Muscle layer of colon (tissue), 2 donors: ENCODE results near the gene RBM22.
"Not testable (repeated sequence)": the region's sequence is repeated elsewhere in the genome, so short reads cannot be mapped to it uniquely, and the experiment has no call there.

Experiments
- H3K27ac ChIP-seq: one replicate; pipeline ENCODE4 v1.7.0; 2013; ENCODE audit warnings: low read depth, mild to moderate bottlenecking, low read length, moderate library complexity
- H3K27me3 ChIP-seq, 2 donors: one replicate each; pipeline ENCODE4 v1.7.0; 2013; ENCODE audit warnings: low read length in 2 of 2, mild to moderate bottlenecking in 2 of 2; ENCODE audit not compliant: insufficient read depth in 2 of 2, control insufficient read depth in 1 of 2
- H3K36me3 ChIP-seq: one replicate; pipeline ENCODE4 v1.7.0; 2013; ENCODE audit warnings: mild to moderate bottlenecking, low read length; ENCODE audit not compliant: insufficient read depth
- H3K4me1 ChIP-seq: one replicate; pipeline ENCODE4 v1.7.0; 2013; ENCODE audit warnings: mild to moderate bottlenecking, low read length; ENCODE audit not compliant: insufficient read depth
- H3K4me3 ChIP-seq, 2 donors: one replicate each; pipeline ENCODE4 v1.7.0; 2013; ENCODE audit warnings: low read length in 2 of 2, low read depth in 1 of 2, mild to moderate bottlenecking in 1 of 2, moderate library complexity in 1 of 2
- H3K9ac ChIP-seq: one replicate; pipeline ENCODE4 v1.7.0; 2013; ENCODE audit warnings: low read length
- H3K9me3 ChIP-seq: one replicate; pipeline ENCODE4 v1.7.0; 2013; ENCODE audit warnings: mild to moderate bottlenecking, low read length
- donor health status: abdominal sarcoma.
- donor health status: Adenocarcinoma of cecum.

The RBM22 gene

GRCh38 chr5:150700594-150701377, at the start of gene RBM22:
TSS of gene RBM22 (minus strand) at chr5:150701062. CDS start at chr5:150700985, 77 bp downstream.
- H3K27ac ChIP-seq = peak within 1 kb of the TSS; percentile 98
- H3K27me3 ChIP-seq = no peaks in the 10 kb centered on the region
- peaks cover 13% of the 10 kb centered on the region for H3K4me1 ChIP-seq
- peak within 1 kb of the TSS; percentile 51 for H3K9ac ChIP-seq
- peak within 1 kb of the TSS; percentile 65 to 78 for H3K4me3 ChIP-seq
- no peaks in the 10 kb centered on the region for H3K9me3 ChIP-seq
- peaks cover 28% of the 10 kb centered on the region for H3K36me3 ChIP-seq

DNA sequence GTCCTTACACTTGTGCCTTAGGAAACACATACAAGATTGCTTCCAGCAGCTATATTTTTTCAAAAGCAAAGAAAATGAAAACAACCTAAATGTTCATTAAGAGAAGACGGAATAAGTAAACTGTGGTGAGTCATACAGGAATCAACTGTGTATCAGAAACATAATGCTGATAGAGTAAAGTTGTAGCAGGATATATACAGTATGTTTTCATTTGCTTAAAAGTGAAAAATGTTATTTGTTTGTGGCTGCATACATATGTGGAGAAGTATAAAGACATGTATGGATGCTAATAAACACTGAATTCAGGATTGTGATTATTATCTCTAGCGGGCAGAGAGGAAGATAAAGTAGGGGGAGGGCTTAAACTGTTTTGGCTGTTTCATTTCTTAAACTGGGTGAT, 49.6 kb upstream of the RBM22 start:
- no peak overlapping the region for H3K9ac ChIP-seq
- no peak overlapping the region for H3K4me3 ChIP-seq
- H3K27me3 ChIP-seq = no peaks in the 10 kb centered on the region
- H3K4me1 ChIP-seq = peaks cover 26% of the 10 kb centered on the region
- peaks cover 47% of the 10 kb centered on the region for H3K36me3 ChIP-seq
- no peak overlapping the region for H3K27ac ChIP-seq
- no peaks in the 10 kb centered on the region for H3K9me3 ChIP-seq

DNA sequence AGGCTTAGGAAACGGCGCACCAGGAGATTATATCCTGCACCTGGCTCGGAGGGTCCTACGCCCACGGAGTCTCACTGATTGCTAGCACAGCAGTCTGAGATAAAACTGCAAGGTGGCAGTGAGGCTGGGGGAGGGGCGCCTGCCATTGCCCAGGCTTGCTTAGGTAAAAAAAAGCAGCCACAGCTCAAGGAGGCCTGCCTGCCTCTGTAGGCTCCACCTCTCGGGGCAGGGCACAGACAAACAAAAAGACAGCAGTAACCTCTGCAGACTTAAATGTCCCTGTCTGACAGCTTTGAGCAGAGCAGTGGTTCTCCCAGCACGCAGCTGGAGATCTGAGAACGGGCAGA, 42.3 kb upstream of the RBM22 start:
- H3K4me1 ChIP-seq, H3K27me3 ChIP-seq, H3K27ac ChIP-seq, H3K9ac ChIP-seq, H3K36me3 ChIP-seq, H3K4me3 ChIP-seq, H3K9me3 ChIP-seq: not testable (repeated sequence)

DNA sequence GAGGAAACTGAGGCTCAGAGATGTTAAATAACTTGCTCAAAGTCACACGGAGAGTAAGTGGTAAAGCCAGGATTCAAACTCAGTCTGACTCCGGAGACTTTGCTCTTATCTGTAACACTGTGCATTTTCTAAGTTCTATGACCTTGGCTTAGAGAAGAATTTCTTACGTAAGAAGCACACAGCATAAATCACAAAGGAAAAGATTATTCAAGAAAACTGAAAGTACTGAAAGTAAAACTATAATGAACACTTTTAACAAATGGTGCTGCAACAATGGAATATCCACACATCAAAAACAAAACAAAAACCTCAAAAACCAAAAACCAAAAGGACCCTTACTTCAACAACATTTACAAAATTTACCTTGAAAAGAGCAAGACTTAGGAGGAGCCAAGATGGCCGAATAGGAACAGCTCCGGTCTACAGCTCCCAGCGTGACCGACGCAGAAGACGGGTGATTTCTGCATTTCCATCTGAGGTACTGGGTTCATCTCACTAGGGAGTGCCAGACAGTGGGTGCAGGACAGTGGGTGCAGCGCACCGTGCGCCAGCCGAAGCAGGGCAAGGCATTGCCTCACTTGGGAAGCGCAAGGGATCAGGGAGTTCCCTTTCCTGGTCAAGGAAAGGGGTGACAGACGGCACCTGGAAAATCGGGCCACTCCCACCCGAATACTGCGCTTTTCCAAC, 41.7 kb upstream of the RBM22 start:
- H3K27me3 ChIP-seq, H3K4me3 ChIP-seq, H3K4me1 ChIP-seq, H3K9ac ChIP-seq, H3K9me3 ChIP-seq, H3K36me3 ChIP-seq, H3K27ac ChIP-seq: not testable (repeated sequence)

DNA sequence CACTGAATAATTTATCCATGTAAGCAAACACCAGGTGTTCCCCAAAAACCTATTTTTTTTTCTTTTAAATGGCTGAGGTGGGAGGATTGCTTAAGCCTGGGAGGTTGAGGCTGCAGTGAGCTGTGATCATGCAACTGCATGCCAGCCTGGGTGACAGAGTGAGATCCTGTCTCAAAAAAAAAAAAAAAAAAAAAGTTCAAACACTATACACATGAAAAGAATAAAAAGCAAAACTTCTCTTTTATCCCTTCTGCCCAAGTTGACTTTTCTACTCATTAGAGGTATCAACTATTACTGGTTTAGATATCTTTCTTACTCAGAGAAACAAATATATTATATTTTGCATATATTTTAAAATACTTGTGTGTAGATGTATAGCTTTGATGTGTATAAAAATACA, 40.1 kb upstream of the RBM22 start:
- Histone ChIP-seq H3K27me3 (no peaks in the 10 kb centered on the region), H3K9me3 (no peaks in the 10 kb centered on the region), H3K9ac (no peak overlapping the region), H3K4me3 (no peak overlapping the region), H3K27ac (no peak overlapping the region), H3K36me3 (peaks cover 3% of the 10 kb centered on the region), H3K4me1 (peaks cover 6% of the 10 kb centered on the region)

GRCh38 chr5:150738862-150739261, 38.0 kb upstream of the RBM22 start:
- H3K36me3 ChIP-seq = peaks cover 9% of the 10 kb centered on the region

DNA sequence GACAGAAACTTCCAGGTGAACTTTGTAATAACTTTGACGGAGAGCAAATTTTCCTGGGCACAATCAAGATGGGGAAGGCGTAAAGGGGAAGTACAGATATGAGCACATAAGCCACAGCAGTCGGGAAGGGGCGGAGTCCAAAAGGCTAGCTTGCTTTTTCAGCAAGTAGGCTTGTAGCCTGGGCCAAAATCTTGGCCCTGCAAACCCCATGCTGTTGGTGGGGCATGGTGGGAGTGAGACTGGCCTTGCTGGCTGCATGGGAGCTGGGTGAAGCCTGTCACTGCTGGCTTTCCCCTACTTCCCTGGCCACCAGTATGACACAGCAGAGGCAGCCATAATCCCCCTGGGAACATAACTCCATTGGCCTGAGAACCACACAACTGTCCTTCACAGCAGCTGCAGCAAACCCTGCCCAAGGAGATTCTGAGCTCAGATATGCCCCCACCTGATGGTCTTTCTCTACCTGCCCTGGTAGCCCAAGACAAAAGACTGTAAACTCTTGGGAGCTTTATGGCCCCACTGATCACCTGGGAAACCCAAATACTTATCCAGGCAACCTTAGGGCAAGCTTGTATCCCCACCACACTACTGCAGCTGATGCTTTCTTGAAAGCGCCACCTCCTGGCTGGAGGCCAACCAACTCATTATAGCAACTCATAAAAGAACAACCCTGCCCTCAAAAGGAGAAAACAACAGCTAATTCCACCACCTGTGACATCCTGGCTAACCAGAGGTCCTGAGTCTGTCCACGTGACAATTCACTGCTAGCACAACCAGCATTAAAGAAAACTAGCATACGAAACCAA, 33.9 kb upstream of the RBM22 start:
- Histone ChIP-seq H3K27me3 (no peaks in the 10 kb centered on the region), H3K9ac (no peak overlapping the region), H3K9me3 (no peaks in the 10 kb centered on the region), H3K4me1 (peaks cover 6% of the 10 kb centered on the region), H3K36me3 (peaks cover 37% of the 10 kb centered on the region), H3K4me3 (no peak overlapping the region), H3K27ac (no peak overlapping the region)

More at GRCh38 chr5:150738862-150739261, 38.0 kb upstream of the RBM22 start:
- Histone ChIP-seq H3K4me3 (no peak overlapping the region), H3K27ac (no peak overlapping the region), H3K9me3 (no peaks in the 10 kb centered on the region), H3K4me1 (peaks cover 6% of the 10 kb centered on the region), H3K9ac (no peak overlapping the region), H3K27me3 (no peaks in the 10 kb centered on the region)

DNA sequence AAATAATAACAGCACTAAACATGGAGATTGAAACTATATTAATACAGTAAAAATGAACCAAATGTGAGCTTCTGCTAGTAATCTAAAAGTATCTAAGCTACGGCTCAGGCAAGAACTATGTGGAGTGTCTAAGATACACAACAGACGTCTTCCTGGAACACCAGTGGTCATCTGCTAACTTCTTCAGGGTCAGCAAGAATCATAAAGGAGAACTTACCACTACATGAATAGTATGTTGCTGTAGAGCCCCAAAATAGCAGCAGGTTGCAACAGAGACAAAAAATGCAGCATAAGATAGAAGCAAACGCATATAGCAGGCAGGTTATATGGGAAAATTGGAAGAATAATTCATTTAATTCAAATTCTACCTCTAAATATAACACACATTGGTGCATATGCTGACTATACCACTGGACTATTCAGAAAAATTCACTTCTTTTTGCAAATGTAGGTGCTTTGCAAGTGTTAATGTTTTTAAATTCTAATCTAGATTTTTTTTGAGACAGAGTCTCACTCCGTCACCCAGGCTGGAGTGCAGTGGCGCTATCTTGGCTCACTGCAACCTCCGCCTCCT, 30.9 kb upstream of the RBM22 start:
- no peaks in the 10 kb centered on the region for H3K9me3 ChIP-seq
- peaks cover 48% of the 10 kb centered on the region for H3K36me3 ChIP-seq
- no peak overlapping the region for H3K4me3 ChIP-seq
- no peak overlapping the region for H3K27ac ChIP-seq
- H3K9ac ChIP-seq = no peak overlapping the region
- no peaks in the 10 kb centered on the region for H3K4me1 ChIP-seq
- H3K27me3 ChIP-seq = no peaks in the 10 kb centered on the region

DNA sequence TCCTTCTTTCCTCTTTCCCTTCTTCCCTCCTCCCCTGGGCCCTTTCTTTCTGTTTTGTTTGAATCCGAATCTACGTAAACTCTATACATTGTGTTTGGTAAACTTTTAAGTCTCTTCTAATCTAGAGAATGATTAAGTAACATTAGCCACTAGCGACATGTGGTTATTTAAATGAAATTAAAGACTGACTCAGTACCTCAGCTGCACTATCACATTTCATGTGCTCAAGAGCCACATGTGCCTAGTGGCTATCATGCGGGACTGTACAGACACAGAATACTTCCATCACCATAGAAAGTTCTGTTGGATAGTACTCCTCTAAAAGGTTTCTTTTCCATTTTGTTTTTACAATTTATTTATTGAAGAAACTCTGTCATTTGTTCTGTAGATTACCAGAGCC, 29.0 kb upstream of the RBM22 start:
- Histone ChIP-seq H3K9me3 (no peaks in the 10 kb centered on the region), H3K27me3 (no peaks in the 10 kb centered on the region), H3K9ac (no peak overlapping the region), H3K4me3 (no peak overlapping the region), H3K4me1 (no peaks in the 10 kb centered on the region), H3K27ac (no peak overlapping the region), H3K36me3 (peaks cover 46% of the 10 kb centered on the region)

- Histone ChIP-seq H3K4me1 (no peaks in the 10 kb centered on the region), H3K27me3 (no peaks in the 10 kb centered on the region), H3K9ac (no peak overlapping the region), H3K9me3 (no peaks in the 10 kb centered on the region), H3K36me3 (peaks cover 68% of the 10 kb centered on the region), H3K4me3 (no peak overlapping the region), H3K27ac (no peak overlapping the region)
Measured at GRCh38 chr5:150723845-150724244, 23.0 kb upstream of the RBM22 start.

GRCh38 chr5:150710165-150710564, 9.3 kb upstream of the RBM22 start:
- Histone ChIP-seq H3K4me1 (no peaks in the 10 kb centered on the region), H3K4me3 (no peak overlapping the region), H3K9ac (no peak overlapping the region), H3K9me3 (no peaks in the 10 kb centered on the region), H3K27me3 (no peaks in the 10 kb centered on the region), H3K27ac (no peak overlapping the region), H3K36me3 (peaks cover 44% of the 10 kb centered on the region)
